Measurements from ENCODE around the gene HOXC10.

Gene HOXC10

GRCh38 chr12:54030889-54031471 is 46.0 kb downstream of the HOXC10 start:
- peak in 1 of 6 experiments; percentile 29 for DNase-seq

GRCh38 chr12:54031480-54031879 is 46.5 kb downstream of the HOXC10 start:
- no peak for DNase-seq

- DNase-seq = no peak
Measured at GRCh38 chr12:54032086-54032619, 47.2 kb downstream of the HOXC10 start.

DNA sequence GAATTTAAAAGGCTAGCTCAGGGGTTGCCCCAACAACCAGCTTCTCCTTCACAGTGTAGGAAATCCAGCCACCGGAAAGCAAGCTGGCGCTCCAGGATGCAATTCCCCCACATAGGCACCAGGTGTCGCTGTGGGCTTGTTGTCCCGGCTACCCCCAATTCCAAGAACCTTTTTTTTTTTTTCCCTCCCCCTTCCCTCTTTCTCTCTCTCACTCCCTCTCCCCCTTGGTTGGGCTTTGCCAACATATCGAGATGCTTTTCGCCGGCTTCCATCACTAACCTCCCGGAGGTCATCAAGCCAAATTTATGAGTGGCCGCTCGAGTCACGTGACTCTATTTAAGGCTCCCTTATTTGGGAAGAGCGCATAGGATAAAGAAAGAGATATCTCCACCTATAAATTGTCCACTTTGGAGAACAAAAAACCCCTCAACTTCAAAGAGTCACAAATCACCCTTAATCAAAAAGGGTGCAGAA is 47.7 kb downstream of the HOXC10 start, which contains the start of gene HOXC5:
HOXC5 (plus strand) TSS at position 424 of the 474 bp plus-strand sequence. CDS start 73 bp downstream, outside the sequence.
- DNase-seq = peak; percentile 10 to 81 (median 48)

DNA sequence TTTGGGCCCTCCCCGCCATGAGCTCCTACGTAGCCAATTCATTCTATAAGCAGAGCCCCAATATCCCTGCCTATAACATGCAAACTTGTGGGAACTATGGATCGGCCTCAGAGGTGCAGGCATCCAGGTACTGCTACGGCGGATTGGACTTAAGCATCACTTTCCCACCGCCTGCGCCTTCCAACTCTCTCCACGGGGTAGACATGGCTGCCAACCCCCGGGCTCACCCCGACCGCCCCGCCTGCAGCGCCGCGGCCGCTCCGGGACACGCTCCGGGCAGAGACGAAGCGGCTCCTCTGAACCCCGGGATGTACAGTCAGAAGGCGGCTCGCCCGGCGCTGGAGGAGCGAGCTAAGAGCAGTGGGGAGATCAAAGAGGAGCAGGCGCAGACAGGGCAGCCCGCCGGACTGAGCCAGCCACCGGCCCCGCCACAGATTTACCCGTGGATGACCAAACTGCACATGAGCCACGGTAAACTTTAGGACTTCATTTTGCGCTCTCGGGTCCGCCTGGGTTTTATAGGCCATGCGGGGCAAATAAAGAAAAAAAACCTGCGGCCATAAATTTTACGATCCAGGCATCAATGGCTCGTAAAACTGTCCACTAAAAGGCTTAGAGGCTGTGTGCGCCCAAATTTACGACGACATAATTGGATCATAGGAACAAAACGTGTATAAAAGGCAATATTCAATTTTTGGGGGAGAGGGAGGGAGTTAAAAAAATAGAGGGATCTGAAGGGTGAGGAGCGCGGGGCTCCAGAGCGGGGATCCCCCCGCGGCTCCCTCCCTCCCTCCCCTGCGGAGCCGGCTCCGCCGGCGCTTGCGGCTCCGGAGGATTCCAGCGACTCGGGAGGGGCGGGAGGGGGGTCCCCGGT is 48.4 kb downstream of the HOXC10 start:
- DNase-seq = peak in 1 of 6 experiments; percentile 24

- peak in 1 of 6 experiments; percentile 46 for DNase-seq
Measured at GRCh38 chr12:54033980-54034784, 49.2 kb downstream of the HOXC10 start.

DNA sequence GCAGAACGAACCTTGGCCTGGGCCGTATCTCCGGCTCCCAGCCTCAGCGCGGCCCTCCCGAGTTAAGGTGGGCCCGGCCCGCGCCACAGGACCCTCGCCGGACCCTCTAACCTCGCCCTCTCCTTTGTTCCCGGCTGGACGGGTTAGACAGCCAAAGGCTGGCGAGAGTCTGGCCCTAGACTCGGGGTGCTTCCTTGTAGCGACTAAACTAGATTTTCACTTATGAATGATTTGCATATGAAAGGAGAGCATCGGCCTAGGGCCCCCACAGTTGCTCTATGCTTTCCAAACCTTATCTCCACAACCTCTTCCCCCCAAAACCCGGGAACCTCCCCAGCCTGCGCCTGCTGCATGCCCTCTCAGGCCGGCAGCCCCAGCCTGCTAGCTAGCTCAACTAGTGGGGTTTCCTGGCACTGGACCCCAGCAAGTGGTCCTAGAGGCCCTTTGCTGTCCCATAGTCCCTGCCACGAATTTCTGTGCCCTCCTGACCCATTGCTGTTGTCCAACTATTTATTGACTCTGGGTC is 49.9 kb downstream of the HOXC10 start:
- DNase-seq = no peak

GRCh38 chr12:54035568-54036264 is 50.8 kb downstream of the HOXC10 start:
- no peak for DNase-seq

DNA sequence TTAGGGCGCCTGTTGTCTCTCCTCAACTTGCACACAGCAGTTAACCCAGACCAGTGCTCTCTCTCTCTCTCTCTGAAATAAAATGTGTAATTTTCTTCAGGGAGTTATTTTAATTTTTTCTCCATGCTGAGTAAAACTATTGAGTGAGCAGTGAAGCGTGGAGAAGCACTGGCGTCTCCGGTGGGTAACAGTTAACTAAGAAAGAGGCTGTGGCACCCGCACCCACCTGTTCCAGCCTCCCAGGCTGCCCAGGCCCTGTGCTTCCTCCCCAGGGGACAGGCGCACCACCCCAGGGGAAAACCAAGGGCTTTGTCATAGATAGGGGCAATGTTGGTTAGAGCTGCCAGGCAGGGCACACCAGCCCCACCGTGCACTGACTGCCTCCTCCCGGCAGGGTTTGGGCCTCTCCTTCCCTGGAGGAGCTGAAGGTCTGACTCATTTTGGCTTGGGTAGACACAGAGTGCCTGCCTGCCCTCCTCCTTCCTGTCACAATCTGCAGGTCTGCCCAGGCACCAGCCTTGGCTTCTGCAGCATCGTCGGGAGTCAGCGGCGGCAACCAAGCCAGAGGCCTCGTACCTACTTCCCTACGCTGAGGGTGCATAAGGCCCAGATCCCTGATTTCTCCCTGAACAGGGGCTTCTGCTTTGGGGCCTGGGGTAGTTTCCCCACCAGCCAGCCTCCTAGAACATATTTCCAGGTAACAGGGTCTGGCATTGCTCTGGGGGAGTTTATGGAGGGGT is 51.8 kb downstream of the HOXC10 start:
- DNase-seq = no peak

DNA sequence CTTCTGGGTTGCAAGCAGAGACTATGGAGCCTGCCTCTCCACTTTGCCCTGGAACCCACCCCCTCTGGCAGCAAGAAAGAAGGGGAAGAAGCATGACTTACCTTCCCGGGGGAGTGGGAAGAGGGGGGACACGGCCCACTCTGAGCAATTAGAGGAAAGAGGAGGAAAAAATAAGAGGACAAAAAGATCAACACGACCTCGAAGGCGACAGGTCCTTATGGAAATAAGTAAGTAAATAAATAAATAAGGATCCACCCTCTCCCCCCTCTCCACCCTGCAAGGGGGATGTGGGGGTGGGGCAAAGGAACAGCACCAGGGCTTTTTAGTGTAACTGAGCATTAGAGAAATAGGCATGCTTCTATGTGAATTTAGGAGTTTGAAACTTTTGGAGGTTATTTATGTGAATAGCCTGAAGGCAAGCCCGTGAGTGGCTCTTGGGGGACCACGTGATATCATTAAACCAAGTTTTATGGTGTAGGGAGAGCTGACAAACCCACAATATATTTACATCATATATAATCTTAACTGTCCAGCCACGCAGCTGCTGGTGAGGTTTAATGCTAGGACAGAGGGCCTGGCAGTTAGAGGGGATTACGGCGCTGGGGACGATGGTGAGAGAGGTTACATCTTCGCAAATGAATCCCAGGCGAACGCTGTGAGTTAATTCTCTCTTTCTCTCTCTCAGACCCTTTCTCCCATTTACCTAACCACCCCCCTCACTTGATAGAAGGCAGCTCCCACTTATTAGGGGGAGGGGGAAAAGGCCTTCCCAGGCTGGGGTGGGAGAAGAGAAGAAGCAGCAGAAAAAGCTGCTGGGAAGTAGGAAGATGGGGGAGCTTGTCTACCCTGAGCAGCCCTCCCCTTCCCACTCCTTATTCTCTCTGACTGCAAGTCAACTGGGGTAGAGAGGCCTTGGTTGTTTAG is 52.7 kb downstream of the HOXC10 start:
- DNase-seq = no peak

GRCh38 chr12:54038284-54038870 is 53.4 kb downstream of the HOXC10 start:
- no peak for DNase-seq

DNA sequence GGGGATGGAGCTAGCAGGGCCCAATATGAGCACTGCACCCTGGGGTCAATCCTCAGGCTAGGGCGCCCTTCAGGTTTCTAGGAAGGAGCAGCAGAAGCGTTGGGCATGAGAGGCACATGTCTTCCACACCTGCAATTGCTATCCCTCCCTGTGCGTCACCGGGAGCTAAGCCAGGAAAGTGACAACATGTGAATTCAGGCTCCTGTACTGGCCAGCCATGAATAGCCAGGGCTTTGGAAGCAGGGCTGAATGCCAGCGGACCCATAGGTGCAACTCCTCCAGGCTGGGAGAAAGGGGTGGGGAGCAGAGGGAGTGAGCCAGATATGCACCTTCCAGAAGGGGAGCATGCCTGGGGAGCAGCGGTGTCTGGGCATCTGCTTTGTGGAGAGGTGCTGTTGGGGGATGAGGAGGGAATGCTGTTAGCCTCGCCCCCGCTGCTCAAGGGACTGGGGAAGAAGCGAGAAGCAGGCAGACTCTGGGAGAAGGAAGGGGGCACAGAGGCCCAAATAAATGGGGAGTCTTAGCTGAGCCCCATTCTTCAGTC is 54.0 kb downstream of the HOXC10 start:
- no peak for DNase-seq

- no peak for DNase-seq
Measured at GRCh38 chr12:54039417-54040147, 54.6 kb downstream of the HOXC10 start.
